ENCODE measurements around the gene WDR70. TPM values are rescaled to one million over a fixed set of nuclear protein-coding genes. Genes with fewer than 3 reads are reported as not detected.

Gene WDR70
- total RNA-seq, 1 donor from 2014 or later = 23.6 TPM

DNA sequence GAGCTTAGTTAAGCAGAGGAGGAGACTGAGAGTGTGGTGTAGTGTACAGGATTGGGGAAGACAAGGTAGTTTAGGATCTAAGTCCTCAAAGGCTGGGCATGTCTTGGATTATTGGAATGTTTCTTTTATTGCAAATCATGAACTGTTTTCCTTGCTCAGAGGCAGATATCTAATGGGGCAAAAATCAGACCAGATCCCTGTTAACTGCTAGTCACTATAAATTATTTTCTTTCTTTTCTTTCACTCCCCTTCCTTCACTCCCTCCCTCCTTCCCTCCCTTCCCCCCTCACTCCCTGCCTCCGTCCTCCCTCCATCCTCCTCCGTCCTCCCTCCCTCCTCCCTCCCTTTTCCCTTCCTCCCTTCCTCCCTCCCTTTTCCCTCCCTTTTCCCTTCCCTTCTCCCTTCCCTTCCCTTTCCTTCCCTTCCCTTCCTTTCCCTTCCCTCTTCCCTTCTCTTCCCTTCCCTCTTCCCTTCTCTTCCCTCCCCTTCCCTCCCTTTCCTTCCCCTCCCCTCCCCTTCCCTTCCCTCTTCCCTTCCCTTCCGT is 117.9 kb downstream of the WDR70 start:
- Mint-ChIP-seq H3K27me3 (ENCODE audit: low read depth) (no peaks in the 10 kb centered on the region), H3K4me3 (ENCODE audit: unreplicated experiment) (no peak overlapping the region), H3K27ac (ENCODE audit: unreplicated experiment) (no peak overlapping the region), H3K36me3 (ENCODE audit: low read depth) (peaks cover 9% of the 10 kb centered on the region), H3K9me3 (ENCODE audit: low read depth) (peaks cover 5% of the 10 kb centered on the region), H3K4me1 (ENCODE audit: low read depth) (peaks cover 9% of the 10 kb centered on the region)
- no peak for TF ChIP-seq CTCF (IDR thresholded peaks at IDR 0.05)
- DNase-seq (ENCODE audit: low spot score) = no peak

- Mint-ChIP-seq H3K4me1 (ENCODE audit: low read depth) (peaks cover 4% of the 10 kb centered on the region), H3K4me3 (ENCODE audit: unreplicated experiment) (no peak overlapping the region), H3K36me3 (ENCODE audit: low read depth) (peaks cover 17% of the 10 kb centered on the region), H3K27me3 (ENCODE audit: low read depth) (no peaks in the 10 kb centered on the region), H3K9me3 (ENCODE audit: low read depth) (peaks cover 12% of the 10 kb centered on the region), H3K27ac (ENCODE audit: unreplicated experiment) (no peak overlapping the region)
- no peak for DNase-seq (ENCODE audit: low spot score)
- no peak for TF ChIP-seq CTCF (IDR thresholded peaks at IDR 0.05)
Measured at GRCh38 chr5:37501152-37501551, 122.0 kb downstream of the WDR70 start.

DNA sequence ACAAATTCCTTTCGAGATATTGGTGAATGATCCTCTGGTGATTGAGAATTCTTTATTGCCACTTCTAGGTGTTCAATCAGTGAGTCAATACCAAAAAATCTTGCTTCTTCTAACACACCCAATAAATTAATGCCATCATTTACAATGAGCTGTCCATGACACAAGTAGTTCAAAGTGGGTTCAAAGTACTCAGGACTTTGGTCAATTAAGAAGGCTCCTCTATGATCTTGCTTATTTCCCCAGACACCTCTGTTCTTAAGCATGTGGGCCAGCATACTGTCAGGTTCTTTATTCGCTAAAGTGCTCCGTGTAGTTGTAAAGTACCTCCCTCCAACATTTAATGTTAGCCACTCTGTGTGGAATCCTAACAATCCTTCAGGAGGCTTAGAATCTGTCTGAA is 127.1 kb downstream of the WDR70 start:
- Mint-ChIP-seq H3K27ac (ENCODE audit: unreplicated experiment) (no peak overlapping the region), H3K27me3 (ENCODE audit: low read depth) (no peaks in the 10 kb centered on the region), H3K4me3 (ENCODE audit: unreplicated experiment) (no peak overlapping the region), H3K36me3 (ENCODE audit: low read depth) (peaks cover 12% of the 10 kb centered on the region), H3K4me1 (ENCODE audit: low read depth) (peaks cover 6% of the 10 kb centered on the region), H3K9me3 (ENCODE audit: low read depth) (peaks cover 7% of the 10 kb centered on the region)
- DNase-seq (ENCODE audit: low spot score) = no peak
- no peak for TF ChIP-seq CTCF (IDR thresholded peaks at IDR 0.05)

GRCh38 chr5:37506722-37507121 is 127.6 kb downstream of the WDR70 start:
- Mint-ChIP-seq H3K27me3 (ENCODE audit: low read depth) (no peaks in the 10 kb centered on the region), H3K27ac (ENCODE audit: unreplicated experiment) (no peak overlapping the region), H3K4me3 (ENCODE audit: unreplicated experiment) (no peak overlapping the region), H3K9me3 (ENCODE audit: low read depth) (peaks cover 7% of the 10 kb centered on the region), H3K36me3 (ENCODE audit: low read depth) (peaks cover 12% of the 10 kb centered on the region), H3K4me1 (ENCODE audit: low read depth) (peaks cover 3% of the 10 kb centered on the region)
- no peak for DNase-seq (ENCODE audit: low spot score)
- no peak for TF ChIP-seq CTCF (IDR thresholded peaks at IDR 0.05)

DNA sequence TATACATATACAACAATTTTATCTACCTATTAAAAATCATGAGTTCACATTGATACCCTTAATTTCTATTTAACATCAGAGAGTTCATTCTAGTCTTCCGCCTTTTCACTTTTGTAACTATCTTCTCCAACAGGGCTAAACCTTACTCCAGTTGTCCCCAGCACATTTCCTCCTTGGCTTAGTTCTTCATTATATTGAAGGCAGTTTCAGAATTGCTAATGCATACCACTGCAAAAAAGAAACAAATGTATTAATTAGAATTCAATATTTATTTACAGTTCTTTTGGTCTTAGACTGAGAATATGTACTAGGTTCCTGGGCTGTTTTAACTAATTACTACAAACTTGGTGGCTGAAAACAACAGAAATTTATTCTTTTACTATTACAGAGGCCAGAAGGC is 132.5 kb downstream of the WDR70 start:
- Mint-ChIP-seq H3K9me3 (ENCODE audit: low read depth) (no peaks in the 10 kb centered on the region), H3K27ac (ENCODE audit: unreplicated experiment) (no peak overlapping the region), H3K4me3 (ENCODE audit: unreplicated experiment) (no peak overlapping the region), H3K4me1 (ENCODE audit: low read depth) (peaks cover 2% of the 10 kb centered on the region), H3K27me3 (ENCODE audit: low read depth) (no peaks in the 10 kb centered on the region), H3K36me3 (ENCODE audit: low read depth) (peaks cover 2% of the 10 kb centered on the region)
- DNase-seq (ENCODE audit: low spot score) = no peak
- TF ChIP-seq CTCF (IDR thresholded peaks at IDR 0.05) = no peak
